GM19240 (cell line): ENCODE data around the gene EGF.

Source experiments
- DNase-seq: peaks from one replicate; pipeline ENCODE4 v3.0.0; 2011; ENCODE audit warnings: low spot score; ENCODE audit not compliant: insufficient read length

Gene EGF

GRCh38 chr4:109959195-109959594 is 46.5 kb downstream of the EGF start:
- no peak for DNase-seq

- DNase-seq, result no peak
Observed at GRCh38 chr4:109962401-109962800, 49.7 kb downstream of the EGF start.

GRCh38 chr4:109966891-109967481 is 54.3 kb downstream of the EGF start:
- DNase-seq, result no peak

GRCh38 chr4:109967798-109968520 is 55.3 kb downstream of the EGF start:
- no peak for DNase-seq

GRCh38 chr4:109969087-109969486 is 56.4 kb downstream of the EGF start:
- DNase-seq, result no peak

- no peak for DNase-seq
Observed at GRCh38 chr4:109969919-109970318, 57.2 kb downstream of the EGF start.

- DNase-seq, result no peak
Observed at GRCh38 chr4:109972786-109973528, 60.3 kb downstream of the EGF start.

GRCh38 chr4:109973529-109973905 is 60.8 kb downstream of the EGF start:
- no peak for DNase-seq

GRCh38 chr4:109976189-109976588 is 63.5 kb downstream of the EGF start:
- no peak for DNase-seq

GRCh38 chr4:109977854-109978501 is 65.3 kb downstream of the EGF start:
- DNase-seq, result no peak

GRCh38 chr4:109978704-109979454 is 66.2 kb downstream of the EGF start:
- no peak for DNase-seq

- no peak for DNase-seq
Observed at GRCh38 chr4:109979920-109980717, 67.4 kb downstream of the EGF start.

- DNase-seq, result no peak
Observed at GRCh38 chr4:109981936-109982335, 69.3 kb downstream of the EGF start.

- DNase-seq, result no peak
Observed at GRCh38 chr4:109982521-109982920, 69.8 kb downstream of the EGF start.

GRCh38 chr4:109985993-109986974 is 73.6 kb downstream of the EGF start:
- no peak for DNase-seq

- no peak for DNase-seq
Observed at GRCh38 chr4:109989044-109989443, 76.4 kb downstream of the EGF start.

GRCh38 chr4:109989618-109990017 is 76.9 kb downstream of the EGF start:
- no peak for DNase-seq

GRCh38 chr4:109990261-109991257 is 77.9 kb downstream of the EGF start:
- peak; percentile 29 for DNase-seq
